Lower lobe of right lung (tissue), 2 donors: ENCODE data around the gene ANKK1. TPM values are rescaled to one million over a fixed set of nuclear protein-coding genes. Genes with fewer than 3 reads are reported as not detected.

Source experiments
- ATAC-seq, 2 donors: fragments of 200-7000 bp; cut with Tn5 transposase; one replicate each; pipeline ENCODE4 v1.9.1; 2020 to 2022; ENCODE audit warnings: mild to moderate bottlenecking in 2 of 2, moderate library complexity in 2 of 2
- DNase-seq: peaks from one replicate; pipeline ENCODE4 v3.0.0-alpha.2; 2020
- H3K27ac ChIP-seq: fragments of 200-600 bp; one replicate; pipeline ENCODE4 v1.8.0; 2022
- H3K27me3 ChIP-seq: fragments of 200-600 bp; one replicate; pipeline ENCODE4 v1.8.0; 2022; ENCODE audit warnings: low read depth
- H3K36me3 ChIP-seq: fragments of 200-600 bp; one replicate; pipeline ENCODE4 v1.8.0; 2022; ENCODE audit warnings: mild to moderate bottlenecking
- H3K4me1 ChIP-seq: fragments of 200-600 bp; one replicate; pipeline ENCODE4 v1.8.0; 2022
- H3K4me3 ChIP-seq: fragments of 200-600 bp; one replicate; pipeline ENCODE4 v1.8.0; 2022; ENCODE audit warnings: mild to moderate bottlenecking
- H3K9me3 ChIP-seq: fragments of 200-600 bp; one replicate; pipeline ENCODE4 v1.8.0; 2022
- intact Hi-C: fragments of 100-400 bp; cut with DNase I; formaldehyde crosslinking; loops from one replicate; pipeline ENCODE4 v1.11.0; 2022
- microRNA-seq: library from miRNA; unstranded; fragments of <30 nt; microRNA quantifications from one replicate; pipeline ENCODE4 v1.2.0, GENCODE V29; 2020; ENCODE audit warnings: borderline number of aligned reads
- total RNA-seq: library from RNA; stranded (reverse); fragmentation: NEBNext Ultra II Directional; extraction: Animal tissue kit (Norgen Biotek cat#: 25700); gene quantifications from one replicate; pipeline ENCODE4 v1.2.1, GENCODE V29; 2021
- TF ChIP-seq, protein P1 (sequence below): fragments of 200-600 bp; IDR thresholded peaks from one replicate; pipeline ENCODE4 v1.8.0; 2022; ENCODE audit warnings: antibody characterized with exemption, mild to moderate bottlenecking
- donor health status: DM: no; HTN: yes; CAD: no; lungs with severe emphysema.

Gene ANKK1
- total RNA-seq, 1 donor from 2014 or later, result 0.41 TPM

DNA sequence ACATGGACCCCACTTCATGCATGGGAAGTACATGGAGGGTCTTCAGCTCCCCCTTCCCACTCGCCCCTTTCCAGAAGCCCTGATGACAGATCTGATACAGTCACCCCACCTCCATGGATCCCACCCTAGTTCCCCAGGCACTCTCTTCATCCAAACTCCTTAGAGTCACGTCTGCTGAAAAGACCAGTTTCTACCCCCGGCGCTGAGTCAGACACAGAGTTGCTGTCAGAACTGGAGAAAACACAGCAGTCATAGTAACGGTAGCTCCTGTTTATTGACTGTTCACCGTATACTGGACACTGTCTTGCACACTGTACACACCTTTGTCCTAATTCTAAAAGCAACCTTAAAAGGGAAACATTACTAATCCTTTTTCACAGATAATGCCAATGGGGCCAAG lies 58.5 kb downstream of the ANKK1 start:
- peaks cover 8% of the 10 kb centered on the region for H3K27me3 ChIP-seq
- no peak overlapping the region for H3K27ac ChIP-seq
- intact Hi-C loops, result no loop called here
- no peak for ATAC-seq
- no peaks in the 10 kb centered on the region for H3K36me3 ChIP-seq
- DNase-seq, result no peak
- TF ChIP-seq, protein P1, sequence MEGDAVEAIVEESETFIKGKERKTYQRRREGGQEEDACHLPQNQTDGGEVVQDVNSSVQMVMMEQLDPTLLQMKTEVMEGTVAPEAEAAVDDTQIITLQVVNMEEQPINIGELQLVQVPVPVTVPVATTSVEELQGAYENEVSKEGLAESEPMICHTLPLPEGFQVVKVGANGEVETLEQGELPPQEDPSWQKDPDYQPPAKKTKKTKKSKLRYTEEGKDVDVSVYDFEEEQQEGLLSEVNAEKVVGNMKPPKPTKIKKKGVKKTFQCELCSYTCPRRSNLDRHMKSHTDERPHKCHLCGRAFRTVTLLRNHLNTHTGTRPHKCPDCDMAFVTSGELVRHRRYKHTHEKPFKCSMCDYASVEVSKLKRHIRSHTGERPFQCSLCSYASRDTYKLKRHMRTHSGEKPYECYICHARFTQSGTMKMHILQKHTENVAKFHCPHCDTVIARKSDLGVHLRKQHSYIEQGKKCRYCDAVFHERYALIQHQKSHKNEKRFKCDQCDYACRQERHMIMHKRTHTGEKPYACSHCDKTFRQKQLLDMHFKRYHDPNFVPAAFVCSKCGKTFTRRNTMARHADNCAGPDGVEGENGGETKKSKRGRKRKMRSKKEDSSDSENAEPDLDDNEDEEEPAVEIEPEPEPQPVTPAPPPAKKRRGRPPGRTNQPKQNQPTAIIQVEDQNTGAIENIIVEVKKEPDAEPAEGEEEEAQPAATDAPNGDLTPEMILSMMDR, result no peak
- no peaks in the 10 kb centered on the region for H3K9me3 ChIP-seq
- no peaks in the 10 kb centered on the region for H3K4me1 ChIP-seq
- no peak overlapping the region for H3K4me3 ChIP-seq

DNA sequence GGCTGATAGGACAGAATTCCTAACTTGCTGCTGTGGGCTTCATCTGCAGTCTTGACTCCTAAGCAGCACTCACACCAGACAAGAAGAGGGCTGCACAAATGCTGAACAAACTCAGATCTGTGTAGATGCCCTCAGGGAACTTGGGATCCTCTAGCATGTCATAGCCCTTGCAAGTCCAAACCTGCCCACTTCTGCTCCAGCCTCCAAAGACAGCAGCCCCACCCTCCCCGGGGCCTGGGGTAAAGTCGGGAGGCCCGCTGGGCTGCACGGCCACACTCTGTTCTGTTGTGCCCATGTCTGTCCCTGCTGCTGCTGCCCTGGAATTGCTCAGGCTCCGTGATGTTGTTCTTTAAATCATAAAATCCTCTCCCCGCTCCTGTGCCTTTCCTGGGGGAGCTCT lies 59.4 kb downstream of the ANKK1 start:
- Histone ChIP-seq H3K9me3 (no peaks in the 10 kb centered on the region), H3K36me3 (no peaks in the 10 kb centered on the region), H3K27ac (no peak overlapping the region), H3K27me3 (peaks cover 8% of the 10 kb centered on the region), H3K4me3 (no peak overlapping the region), H3K4me1 (no peaks in the 10 kb centered on the region)
- DNase-seq (no peak), ATAC-seq (no peak)
- TF ChIP-seq, protein P1, result no peak
- intact Hi-C loops, result no loop called here

DNA sequence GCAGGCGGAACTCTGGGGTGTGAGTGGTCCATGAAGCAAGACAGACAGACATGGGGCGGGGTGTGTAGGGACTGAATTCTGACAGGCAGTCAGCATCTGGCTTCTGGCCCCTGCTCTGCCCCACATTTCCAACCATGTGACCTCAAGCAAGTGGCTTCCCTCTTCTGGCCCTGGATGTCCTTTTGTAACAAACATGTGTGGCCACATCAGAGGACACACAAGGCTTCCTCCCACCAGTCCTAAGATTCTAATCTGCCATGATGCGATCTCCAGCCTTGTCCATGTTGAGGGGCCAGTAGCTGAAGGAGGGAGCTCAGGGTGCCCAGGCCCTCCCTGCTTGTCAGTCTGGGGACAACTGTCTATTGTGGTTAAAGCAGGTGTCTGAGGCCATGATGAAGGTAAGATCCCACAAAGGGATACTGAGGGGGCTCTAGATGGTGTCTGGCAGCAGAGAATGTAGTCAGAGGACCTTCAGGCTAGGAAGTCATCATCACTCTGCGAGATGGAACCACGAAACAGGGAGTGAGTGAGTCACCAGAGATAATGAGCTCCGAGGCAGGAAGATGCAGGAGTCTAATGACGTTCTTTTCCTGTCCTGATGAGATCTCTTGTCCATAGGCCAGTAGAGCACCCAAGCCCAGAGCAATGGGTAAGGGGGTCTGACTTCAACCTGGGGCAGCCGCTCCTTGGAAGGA lies 60.2 kb downstream of the ANKK1 start:
- H3K4me3 ChIP-seq, result no peak overlapping the region
- H3K4me1 ChIP-seq, result no peaks in the 10 kb centered on the region
- no peaks in the 10 kb centered on the region for H3K36me3 ChIP-seq
- intact Hi-C loops, result no loop called here
- H3K27ac ChIP-seq, result no peak overlapping the region
- TF ChIP-seq, protein P1, result no peak
- DNase-seq, result no peak
- H3K27me3 ChIP-seq, result peaks cover 8% of the 10 kb centered on the region
- H3K9me3 ChIP-seq, result no peaks in the 10 kb centered on the region
- ATAC-seq, result peak; percentile 11 to 23

DNA sequence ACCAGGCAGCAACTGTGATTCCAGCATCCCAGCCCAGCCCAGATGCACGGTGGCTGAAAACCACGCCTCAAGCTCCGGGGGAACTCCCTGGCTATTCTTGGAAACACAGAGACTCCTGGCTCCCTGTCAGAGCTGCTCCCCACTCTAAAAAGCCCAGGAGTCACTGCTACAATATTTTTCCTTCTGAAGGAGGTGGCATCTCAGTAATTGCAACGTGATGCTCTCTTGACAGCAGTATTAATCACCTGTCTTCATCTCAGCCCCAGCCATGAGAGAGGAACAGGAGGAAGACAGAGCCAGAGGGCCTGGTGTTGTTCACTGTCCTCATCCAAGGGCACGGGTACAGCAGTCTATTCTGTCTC lies 60.7 kb downstream of the ANKK1 start:
- H3K27me3 ChIP-seq, result peaks cover 8% of the 10 kb centered on the region
- H3K4me1 ChIP-seq, result no peaks in the 10 kb centered on the region
- H3K4me3 ChIP-seq, result no peak overlapping the region
- TF ChIP-seq, protein P1, result no peak
- intact Hi-C loops, result no loop called here
- H3K9me3 ChIP-seq, result no peaks in the 10 kb centered on the region
- H3K27ac ChIP-seq, result no peak overlapping the region
- DNase-seq (no peak), ATAC-seq (no peak)
- H3K36me3 ChIP-seq, result no peaks in the 10 kb centered on the region

DNA sequence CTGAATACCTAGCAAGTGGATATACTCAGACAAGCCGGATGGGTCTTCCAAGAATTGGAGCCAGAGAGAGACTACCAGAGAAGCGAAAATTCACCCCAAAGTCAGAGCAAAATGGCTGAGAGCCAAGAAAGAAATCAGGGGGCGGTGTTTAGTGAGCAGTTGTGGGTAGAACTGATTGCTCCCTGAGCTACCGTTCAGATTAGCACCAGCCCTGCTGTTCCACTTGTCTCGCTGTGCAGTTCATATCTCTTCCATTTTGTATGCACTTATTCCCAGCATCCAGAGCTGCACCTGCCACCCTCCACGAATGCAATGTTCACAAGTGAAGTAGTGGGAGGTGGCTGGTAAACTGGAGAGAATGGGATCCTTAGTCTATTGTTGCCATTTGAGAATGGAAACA lies 62.2 kb downstream of the ANKK1 start:
- intact Hi-C loops, result no loop called here
- TF ChIP-seq, protein P1, result no peak
- DNase-seq (no peak), ATAC-seq (no peak)
- no peaks in the 10 kb centered on the region for H3K9me3 ChIP-seq
- H3K27ac ChIP-seq, result no peak overlapping the region
- peaks cover 8% of the 10 kb centered on the region for H3K27me3 ChIP-seq
- no peaks in the 10 kb centered on the region for H3K36me3 ChIP-seq
- no peaks in the 10 kb centered on the region for H3K4me1 ChIP-seq
- H3K4me3 ChIP-seq, result no peak overlapping the region

Small RNA genes within 50 kb of the gene (microRNA-seq; reads per million reads assigned to microRNA genes)
- gene MIR4301, result not detected

Other genes starting within 250 kb of the ANKK1 start
- 17.6 TPM for gene TTC12, start 73.2 kb upstream of the ANKK1 start, total RNA-seq
- gene DRD2, start 87.6 kb downstream of the ANKK1 start, total RNA-seq, result not detected